SK-N-SH (cell line): ENCODE measurements around the gene BBLN. TPM values are rescaled to one million over a fixed set of nuclear protein-coding genes. Genes with fewer than 3 reads are reported as not detected.

ENCODE experiments used
- CTCF ChIA-PET: fragments of 300-600, 350-600 bp; formaldehyde crosslinking; extraction: SDS; loops from one replicate; lab custom pipeline; 2021; lab: Yijun Ruan, JAX
- POLR2A ChIA-PET: fragments of 350-600 bp; sonication (Branson Sonifier 250); formaldehyde crosslinking; extraction: SDS; loops from one replicate; lab custom pipeline; 2020; ENCODE audit warnings: antibody characterized with exemption, inconsistent platforms; lab: Yijun Ruan, JAX
- DNase-seq: peaks from one replicate; pipeline ENCODE4 v3.0.0; 2012
- H2AFZ ChIP-seq: fragments of 200-600 bp; sonication (generic); 2 replicates; pipeline ENCODE4 v1.8.1; 2016; ENCODE audit warnings: antibody characterized with exemption, mild to moderate bottlenecking, low read depth
- H3F3A ChIP-seq: fragments of 200-600 bp; sonication (generic); replicated peaks from 2 replicates; pipeline ENCODE3; 2016; ENCODE audit warnings: antibody characterized with exemption, mild to moderate bottlenecking; ENCODE audit not compliant: insufficient read depth
- H3K27ac ChIP-seq, 2 experiments: fragments of 200-500 bp in 1 of 2; fragments of 200-600 bp in 1 of 2; sonication (Bioruptor generic) in 1 of 2; sonication (generic), shearing (Covaris generic) in 1 of 2; 2 replicates each; pipeline versions ENCODE4 v1.5.1 to v1.6.1; 2014 to 2016; ENCODE audit warnings: low read depth in 2 of 2, inconsistent platforms in 1 of 2, low read length in 1 of 2, mild to moderate bottlenecking in 1 of 2, mixed read lengths in 1 of 2
- H3K27me3 ChIP-seq: fragments of 200-600 bp; sonication (generic), shearing (Covaris generic); 2 replicates; pipeline ENCODE4 v1.6.1; 2016; ENCODE audit warnings: mixed run types; ENCODE audit not compliant: insufficient read depth
- H3K36me3 ChIP-seq, 2 experiments: fragments of 200-500 bp in 1 of 2; fragments of 200-600 bp in 1 of 2; sonication (Bioruptor generic) in 1 of 2; sonication (generic) in 1 of 2; replicated peaks in 1 of 2; 2 replicates each; pipeline versions ENCODE3 to v1.5.1; 2014 to 2016; ENCODE audit warnings: low read length in 1 of 2, mild to moderate bottlenecking in 1 of 2; ENCODE audit not compliant: insufficient read depth in 2 of 2, control insufficient read depth in 1 of 2
- H3K4me1 ChIP-seq, 2 experiments: fragments of 200-500 bp in 1 of 2; fragments of 200-600 bp in 1 of 2; sonication (Bioruptor generic) in 1 of 2; sonication (generic), shearing (Covaris generic) in 1 of 2; 2 replicates each; pipeline versions ENCODE4 v1.5.1 to v1.6.1; 2014 to 2016; ENCODE audit warnings: low read depth in 1 of 2, low read length in 1 of 2, mixed run types in 1 of 2; ENCODE audit not compliant: insufficient read depth in 2 of 2, control insufficient read depth in 1 of 2
- H3K4me2 ChIP-seq: fragments of 200-600 bp; sonication (generic), shearing (Covaris generic); 2 replicates; pipeline ENCODE4 v1.6.1; 2017; ENCODE audit warnings: mixed run types
- H3K4me3 ChIP-seq, 2 experiments: fragments of 200-500 bp in 1 of 2; fragments of 200-600 bp in 1 of 2; sonication (Bioruptor generic) in 1 of 2; sonication (generic), shearing (Covaris generic) in 1 of 2; 2 replicates each; pipeline versions ENCODE4 v1.5.1 to v1.8.1; 2014 to 2016; ENCODE audit warnings: low read depth in 2 of 2, inconsistent platforms in 1 of 2, low read length in 1 of 2, mild to moderate bottlenecking in 1 of 2, mixed read lengths in 1 of 2, moderate library complexity in 1 of 2
- H3K79me2 ChIP-seq: fragments of 200-600 bp; sonication (generic); 2 replicates; pipeline ENCODE4 v1.8.1; 2017; ENCODE audit warnings: mild to moderate bottlenecking; ENCODE audit not compliant: insufficient read depth
- H3K9ac ChIP-seq: fragments of 200-600 bp; sonication (generic); 2 replicates; pipeline ENCODE4 v1.6.1; 2017; ENCODE audit warnings: mixed run types
- H3K9me2 ChIP-seq: fragments of 200-600 bp; sonication (generic); 2 replicates; pipeline ENCODE4 v1.6.1; 2017; ENCODE audit warnings: mixed run types
- H3K9me3 ChIP-seq: fragments of 200-600 bp; sonication (generic); 2 replicates; pipeline ENCODE4 v1.6.1; 2017; ENCODE audit warnings: mixed run types, mild to moderate bottlenecking, moderate library complexity
- H4K20me1 ChIP-seq: fragments of 200-600 bp; sonication (generic); 2 replicates; pipeline ENCODE4 v1.6.1; 2017; ENCODE audit warnings: mild to moderate bottlenecking, mixed run types; ENCODE audit not compliant: insufficient read depth
- ELF1 ChIP-seq: IDR thresholded peaks from 2 replicates; pipeline ENCODE4 v1.4.0; 2012
- FOSL2 ChIP-seq: IDR thresholded peaks from 2 replicates; pipeline ENCODE4 v1.4.0; 2012; ENCODE audit warnings: low read depth, mild to moderate bottlenecking, moderate library complexity, borderline replicate concordance
- FOXJ3 ChIP-seq: sonication (generic); formaldehyde crosslinking; IDR thresholded peaks from 2 replicates; pipeline ENCODE4 v1.5.1; 2020; ENCODE audit warnings: mild to moderate bottlenecking, missing genetic modification reagents
- IRF3 ChIP-seq: fragments of 150-350 bp; IDR thresholded peaks from 2 replicates; pipeline ENCODE4 v1.6.1; 2016; ENCODE audit warnings: mild to moderate bottlenecking, low read depth, low read length
- MAX ChIP-seq: IDR thresholded peaks from 2 replicates; pipeline ENCODE4 v1.4.0; 2012; ENCODE audit warnings: low read depth
- NFIC ChIP-seq: IDR thresholded peaks from 2 replicates; pipeline ENCODE4 v1.4.0; 2012; ENCODE audit warnings: borderline replicate concordance
- NRF1 ChIP-seq: IDR thresholded peaks from 2 replicates; pipeline ENCODE4 v1.6.1; 2012; ENCODE audit warnings: low read depth, mild to moderate bottlenecking, low read length
- RCOR1 ChIP-seq: fragments of 150-350 bp; IDR thresholded peaks from 2 replicates; pipeline ENCODE4 v1.6.1; 2017; ENCODE audit warnings: antibody characterized with exemption, low read length
- RFX5 ChIP-seq: IDR thresholded peaks from 2 replicates; pipeline ENCODE4 v1.6.1; 2012; ENCODE audit warnings: mild to moderate bottlenecking, improper control_type of control experiment, low read length
- RXRA ChIP-seq: IDR thresholded peaks from 2 replicates; pipeline ENCODE4 v1.4.0; 2012; ENCODE audit warnings: low read depth, mild to moderate bottlenecking, borderline replicate concordance
- SMC3 ChIP-seq: IDR thresholded peaks from 2 replicates; pipeline ENCODE4 v1.6.1; 2012; ENCODE audit warnings: low read depth, low read length, improper control_type of control experiment
- TAF1 ChIP-seq: IDR thresholded peaks from 2 replicates; pipeline ENCODE4 v1.6.1; 2012; ENCODE audit warnings: low read depth, mild to moderate bottlenecking, low read length, moderate library complexity, borderline replicate concordance
- TEAD4 ChIP-seq: IDR thresholded peaks from 2 replicates; pipeline ENCODE4 v1.4.0; 2012; ENCODE audit warnings: mild to moderate bottlenecking, borderline replicate concordance; ENCODE audit not compliant: insufficient read depth
- USF2 ChIP-seq: fragments of 150-350 bp; IDR thresholded peaks from 2 replicates; pipeline ENCODE4 v1.6.1; 2017; ENCODE audit warnings: antibody characterized with exemption, low read length, low read depth, borderline replicate concordance
- YY1 ChIP-seq: IDR thresholded peaks from 2 replicates; pipeline ENCODE4 v1.4.0; 2012; ENCODE audit warnings: low read depth, mild to moderate bottlenecking
- WGBS: methylation state at CpG from one replicate; pipeline ENCODE4 v1.1.6; 2017; ENCODE audit warnings: low lambda C conversion rate; 5-methylcytosine and 5-hydroxymethylcytosine counted together
- polyA plus RNA-seq, 3 experiments: library from polyadenylated mRNA; depleted of rRNA; stranded (reverse); fragments of >200 nt; gene quantifications; 2 replicates each; pipeline ENCODE4 v1.2.3, GENCODE V29; 2012
- TF ChIP-seq, protein P1 (sequence below): IDR thresholded peaks from 2 replicates; pipeline ENCODE4 v1.6.1; 2012; ENCODE audit warnings: mild to moderate bottlenecking, low read depth, low read length, moderate library complexity
- TF ChIP-seq, protein P2 (sequence below): IDR thresholded peaks from 2 replicates; pipeline ENCODE4 v1.4.0; 2012; ENCODE audit warnings: low read depth, borderline replicate concordance

BBLN gene
- polyA plus RNA-seq, 1 of the 3 experiments (the other 2 are of a cell fraction), result 109 TPM

DNA sequence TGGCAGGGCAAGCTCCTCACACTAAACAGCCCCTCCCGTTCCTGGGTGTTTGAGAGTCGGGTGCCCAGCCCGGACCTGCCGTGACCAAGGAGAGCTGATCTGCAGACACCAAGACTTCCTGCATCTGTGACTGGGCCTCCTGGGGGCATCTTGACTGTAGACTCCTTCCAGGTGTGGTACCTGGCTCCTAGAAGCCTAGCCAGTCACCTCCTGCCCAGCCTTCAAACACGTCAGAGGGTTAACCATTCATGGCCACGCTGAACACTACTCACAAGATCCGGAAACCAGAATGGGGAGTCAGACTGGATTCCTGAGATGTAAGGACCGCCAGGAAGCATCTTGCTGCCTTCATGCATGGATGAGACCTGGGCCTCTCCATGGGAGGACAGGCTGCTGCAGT lies 14.5 kb upstream of the BBLN start:
- Histone ChIP-seq H2AFZ (no peak overlapping the region), H3K9ac (no peak overlapping the region), H3K4me2 (no peak overlapping the region), H3F3A (no peaks in the 10 kb centered on the region), H3K79me2 (no peaks in the 10 kb centered on the region), H3K27me3 (no peaks in the 10 kb centered on the region), H4K20me1 (no peaks in the 10 kb centered on the region)
- ChIA-PET POLR2A (no interaction called here), CTCF (interaction anchor here (0.6 to 2.0 kb wide), 2 partner anchors 28 to 519 kb away, joined by 3 to 8 read pairs; no protein-coding TSS in a partner anchor)
- no peak for DNase-seq
- no peak for TF ChIP-seq NFIC
- TF ChIP-seq RXRA, result no peak
- no peak for TF ChIP-seq RCOR1
- TF ChIP-seq TEAD4, result no peak
- TF ChIP-seq USF2, result no peak
- no peak for TF ChIP-seq ELF1
- no peak for TF ChIP-seq FOSL2
- no peak for TF ChIP-seq FOXJ3 (CRISPR knock-in tag)
- no peak for TF ChIP-seq NRF1
- TF ChIP-seq SMC3, result no peak
- TF ChIP-seq, protein P1, sequence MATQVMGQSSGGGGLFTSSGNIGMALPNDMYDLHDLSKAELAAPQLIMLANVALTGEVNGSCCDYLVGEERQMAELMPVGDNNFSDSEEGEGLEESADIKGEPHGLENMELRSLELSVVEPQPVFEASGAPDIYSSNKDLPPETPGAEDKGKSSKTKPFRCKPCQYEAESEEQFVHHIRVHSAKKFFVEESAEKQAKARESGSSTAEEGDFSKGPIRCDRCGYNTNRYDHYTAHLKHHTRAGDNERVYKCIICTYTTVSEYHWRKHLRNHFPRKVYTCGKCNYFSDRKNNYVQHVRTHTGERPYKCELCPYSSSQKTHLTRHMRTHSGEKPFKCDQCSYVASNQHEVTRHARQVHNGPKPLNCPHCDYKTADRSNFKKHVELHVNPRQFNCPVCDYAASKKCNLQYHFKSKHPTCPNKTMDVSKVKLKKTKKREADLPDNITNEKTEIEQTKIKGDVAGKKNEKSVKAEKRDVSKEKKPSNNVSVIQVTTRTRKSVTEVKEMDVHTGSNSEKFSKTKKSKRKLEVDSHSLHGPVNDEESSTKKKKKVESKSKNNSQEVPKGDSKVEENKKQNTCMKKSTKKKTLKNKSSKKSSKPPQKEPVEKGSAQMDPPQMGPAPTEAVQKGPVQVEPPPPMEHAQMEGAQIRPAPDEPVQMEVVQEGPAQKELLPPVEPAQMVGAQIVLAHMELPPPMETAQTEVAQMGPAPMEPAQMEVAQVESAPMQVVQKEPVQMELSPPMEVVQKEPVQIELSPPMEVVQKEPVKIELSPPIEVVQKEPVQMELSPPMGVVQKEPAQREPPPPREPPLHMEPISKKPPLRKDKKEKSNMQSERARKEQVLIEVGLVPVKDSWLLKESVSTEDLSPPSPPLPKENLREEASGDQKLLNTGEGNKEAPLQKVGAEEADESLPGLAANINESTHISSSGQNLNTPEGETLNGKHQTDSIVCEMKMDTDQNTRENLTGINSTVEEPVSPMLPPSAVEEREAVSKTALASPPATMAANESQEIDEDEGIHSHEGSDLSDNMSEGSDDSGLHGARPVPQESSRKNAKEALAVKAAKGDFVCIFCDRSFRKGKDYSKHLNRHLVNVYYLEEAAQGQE, result no peak
- no peak for TF ChIP-seq RFX5
- TF ChIP-seq YY1, result no peak
- no peak for TF ChIP-seq IRF3
- no peak for TF ChIP-seq TAF1
- no peak for TF ChIP-seq MAX
- TF ChIP-seq, protein P2, sequence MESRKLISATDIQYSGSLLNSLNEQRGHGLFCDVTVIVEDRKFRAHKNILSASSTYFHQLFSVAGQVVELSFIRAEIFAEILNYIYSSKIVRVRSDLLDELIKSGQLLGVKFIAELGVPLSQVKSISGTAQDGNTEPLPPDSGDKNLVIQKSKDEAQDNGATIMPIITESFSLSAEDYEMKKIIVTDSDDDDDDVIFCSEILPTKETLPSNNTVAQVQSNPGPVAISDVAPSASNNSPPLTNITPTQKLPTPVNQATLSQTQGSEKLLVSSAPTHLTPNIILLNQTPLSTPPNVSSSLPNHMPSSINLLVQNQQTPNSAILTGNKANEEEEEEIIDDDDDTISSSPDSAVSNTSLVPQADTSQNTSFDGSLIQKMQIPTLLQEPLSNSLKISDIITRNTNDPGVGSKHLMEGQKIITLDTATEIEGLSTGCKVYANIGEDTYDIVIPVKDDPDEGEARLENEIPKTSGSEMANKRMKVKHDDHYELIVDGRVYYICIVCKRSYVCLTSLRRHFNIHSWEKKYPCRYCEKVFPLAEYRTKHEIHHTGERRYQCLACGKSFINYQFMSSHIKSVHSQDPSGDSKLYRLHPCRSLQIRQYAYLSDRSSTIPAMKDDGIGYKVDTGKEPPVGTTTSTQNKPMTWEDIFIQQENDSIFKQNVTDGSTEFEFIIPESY, result no peak
- TF ChIP-seq, all 33 proteins: peak for 0
- Histone ChIP-seq H3K9me2 (no peaks in the 10 kb centered on the region), H3K4me3 (no peak overlapping the region), H3K27ac (no peak overlapping the region), H3K4me1 (no peaks in the 10 kb centered on the region; a peak in 1 of 4 replicates), H3K36me3 (no peaks in the 10 kb centered on the region), H3K9me3 (no peaks in the 10 kb centered on the region)
- WGBS, result 70% methylated on average over 7 of the region's 8 CpGs
